HG02840 (cell line): Measurements from ENCODE around the gene AKAP5.

Experiments
- ATAC-seq: cut with Tn5 transposase; IDR thresholded peaks from one replicate; pipeline ENCODE4 v1.9.1; 2021; ENCODE audit warnings: mild to moderate bottlenecking, moderate library complexity, moderate number of reproducible peaks; ENCODE audit not compliant: unreplicated experiment, low FRiP score

AKAP5 gene, protein sequence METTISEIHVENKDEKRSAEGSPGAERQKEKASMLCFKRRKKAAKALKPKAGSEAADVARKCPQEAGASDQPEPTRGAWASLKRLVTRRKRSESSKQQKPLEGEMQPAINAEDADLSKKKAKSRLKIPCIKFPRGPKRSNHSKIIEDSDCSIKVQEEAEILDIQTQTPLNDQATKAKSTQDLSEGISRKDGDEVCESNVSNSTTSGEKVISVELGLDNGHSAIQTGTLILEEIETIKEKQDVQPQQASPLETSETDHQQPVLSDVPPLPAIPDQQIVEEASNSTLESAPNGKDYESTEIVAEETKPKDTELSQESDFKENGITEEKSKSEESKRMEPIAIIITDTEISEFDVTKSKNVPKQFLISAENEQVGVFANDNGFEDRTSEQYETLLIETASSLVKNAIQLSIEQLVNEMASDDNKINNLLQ

DNA sequence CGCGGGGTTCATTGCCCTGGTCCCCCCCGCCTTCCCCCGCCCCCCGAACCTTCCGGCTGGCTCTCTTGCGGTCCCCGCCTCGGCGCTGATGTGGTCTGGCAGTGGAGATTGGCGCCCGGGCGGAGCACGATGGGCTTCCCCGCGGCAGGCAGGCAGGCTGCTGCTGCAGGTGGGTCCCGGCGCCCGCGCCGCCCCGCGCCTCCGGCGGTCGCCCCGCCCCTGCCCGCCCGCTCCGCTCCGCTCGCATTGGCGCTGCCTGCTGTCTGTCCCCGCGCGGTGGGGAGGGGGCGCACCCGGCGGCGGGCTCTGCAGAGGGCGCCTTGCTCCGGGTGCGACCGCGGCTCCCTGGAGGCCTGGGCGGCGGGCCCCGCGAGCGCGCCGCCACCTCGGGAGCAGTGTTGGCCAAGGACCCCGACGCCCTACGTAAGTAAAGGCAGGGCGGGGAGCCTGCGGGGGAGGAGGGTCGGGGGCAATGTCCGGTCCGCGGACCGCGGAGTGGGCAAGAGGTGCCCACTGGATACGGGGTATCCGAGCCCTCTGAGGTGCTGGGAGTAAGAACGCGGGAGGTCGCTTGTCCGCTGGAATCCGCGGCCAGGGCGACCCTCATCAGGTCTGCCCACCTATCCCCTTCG, at the start of gene AKAP5:
TSS of gene AKAP5 (plus strand) at position 309 of the 632 bp plus-strand sequence. CDS start 2,896 bp downstream, outside the sequence.
- ATAC-seq = peak; percentile 57

DNA sequence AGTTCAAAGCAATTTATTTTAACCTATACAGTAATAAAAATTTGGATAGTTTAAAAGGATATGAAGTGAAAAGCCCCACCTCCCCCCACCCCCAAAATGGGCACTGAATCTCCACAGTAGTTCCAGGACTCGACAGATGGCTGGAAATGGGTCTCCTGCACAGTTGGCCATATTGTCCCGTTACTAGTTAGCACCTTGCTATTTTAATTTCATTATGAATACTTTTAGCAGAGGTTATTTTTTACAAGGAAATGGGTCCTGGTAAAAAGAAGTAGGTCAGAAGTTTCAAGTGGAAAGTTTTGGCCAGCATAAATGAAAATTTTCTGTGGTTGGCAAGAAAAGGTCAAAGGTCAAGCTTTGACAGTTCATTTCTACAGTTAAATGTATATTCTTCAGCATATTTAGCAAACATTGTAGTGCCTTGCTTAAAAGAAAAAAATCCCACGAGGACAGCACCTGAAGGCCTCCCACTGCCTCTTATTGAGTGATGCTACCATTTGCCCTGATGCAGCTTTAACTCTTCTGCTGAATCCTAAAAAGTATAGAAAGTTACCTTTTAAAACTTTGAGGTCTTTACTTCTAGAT, 48.9 kb upstream of the AKAP5 start:
- no peak for ATAC-seq

DNA sequence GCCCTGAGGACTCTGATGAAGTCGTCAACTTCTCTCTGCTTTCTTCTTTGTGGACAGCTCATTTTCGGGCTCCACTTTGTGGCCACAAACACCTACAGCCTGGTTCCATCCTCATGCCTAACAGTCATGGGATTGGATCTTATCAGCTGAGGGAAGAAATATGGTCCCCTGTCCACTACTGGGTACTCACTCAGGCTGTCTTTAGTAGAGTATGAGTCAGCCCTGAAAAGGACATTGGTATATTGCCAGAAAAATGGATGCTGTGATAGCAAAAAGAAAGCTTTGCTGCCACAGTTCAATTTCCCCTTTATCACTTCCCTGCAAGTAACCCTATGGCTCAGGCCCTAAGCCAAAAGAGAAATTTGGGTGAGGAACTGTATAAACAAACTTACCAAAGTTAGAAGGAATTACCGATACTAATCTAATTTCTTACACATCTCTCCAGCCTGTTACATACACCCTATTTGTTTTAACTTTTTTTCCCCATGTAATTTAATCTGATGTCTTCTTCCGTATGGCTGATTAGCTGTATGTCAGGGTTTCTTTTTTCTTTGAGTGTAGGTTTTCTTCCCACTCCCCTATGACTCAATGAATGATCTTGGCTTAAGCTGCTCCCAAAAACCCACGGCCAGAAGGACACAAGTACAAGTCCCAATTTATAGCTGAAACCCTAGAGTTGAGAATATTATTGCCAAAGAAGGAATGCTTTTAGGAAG, 48.1 kb upstream of the AKAP5 start:
- no peak for ATAC-seq

DNA sequence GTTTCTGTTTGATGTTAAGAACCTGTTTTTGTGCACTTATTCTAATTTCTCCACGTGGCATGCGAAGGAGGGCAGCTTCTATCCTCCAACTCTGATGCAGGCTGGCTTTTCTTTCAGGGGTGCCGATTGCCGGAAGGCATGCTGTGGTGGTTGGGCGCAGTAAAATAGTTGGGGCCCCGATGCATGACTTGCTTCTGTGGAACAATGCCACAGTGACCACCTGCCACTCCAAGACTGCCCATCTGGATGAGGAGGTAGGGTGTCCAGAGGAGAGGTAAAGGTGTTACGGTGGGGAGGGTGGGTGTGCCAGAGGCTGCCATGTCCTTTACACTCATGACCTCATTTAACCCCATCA, 47.6 kb upstream of the AKAP5 start:
- no peak for ATAC-seq

DNA sequence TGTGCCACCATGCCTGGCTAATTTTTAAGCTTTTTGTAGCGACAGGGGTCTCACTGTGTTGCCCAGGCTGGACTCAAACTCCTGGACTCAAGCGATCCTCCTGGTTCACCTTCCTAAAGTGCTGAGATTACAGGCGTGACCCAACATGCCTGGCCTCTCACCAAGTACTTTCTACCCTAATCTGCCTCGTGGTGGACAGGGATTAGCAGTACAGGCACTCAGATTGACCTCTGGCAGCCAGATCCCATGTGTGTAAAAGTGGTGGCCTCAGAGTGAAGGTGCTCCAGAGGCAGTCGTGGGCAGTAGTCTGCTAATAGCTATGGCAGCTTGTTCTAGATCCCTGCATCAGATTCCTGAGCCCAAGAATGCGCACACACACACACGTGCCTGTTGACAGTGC, 46.3 kb upstream of the AKAP5 start:
- no peak for ATAC-seq

DNA sequence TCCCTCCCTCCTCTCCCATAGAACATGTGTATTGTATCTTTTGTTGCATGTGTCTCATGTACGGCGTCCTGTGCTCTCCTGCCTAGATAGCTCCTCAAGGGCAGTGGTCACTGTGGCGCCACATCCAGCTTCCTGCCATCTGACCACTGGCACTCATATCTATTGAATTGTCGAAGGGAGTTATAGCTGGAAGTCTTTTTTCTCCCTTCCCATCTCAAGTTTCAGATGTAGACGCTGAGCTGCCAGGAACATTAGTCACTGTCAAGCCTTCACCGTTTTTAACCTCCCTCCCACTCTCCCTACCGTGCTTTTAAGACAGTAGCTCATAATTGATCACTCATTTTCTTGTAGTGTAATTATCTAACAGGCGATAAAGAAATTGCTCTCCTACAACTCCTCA, 44.1 kb upstream of the AKAP5 start:
- ATAC-seq = no peak

DNA sequence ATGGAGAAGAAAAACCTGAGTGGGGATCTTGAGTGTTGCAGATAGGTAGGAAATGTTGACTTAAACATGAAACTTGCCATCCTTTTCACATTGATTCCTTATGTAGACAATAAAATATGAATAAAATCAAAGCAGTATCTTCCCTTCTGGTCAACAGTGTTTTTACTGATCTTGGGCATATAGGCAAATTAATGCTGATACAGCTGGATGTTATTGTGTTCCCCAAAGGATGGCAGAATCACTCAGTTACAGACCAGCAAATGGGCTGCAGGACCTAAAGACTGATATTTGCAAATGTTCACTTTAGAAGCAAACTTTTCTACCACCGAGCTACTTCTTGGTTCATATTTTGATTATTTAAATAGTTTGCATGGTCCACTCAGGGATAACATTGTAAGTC, 43.3 kb upstream of the AKAP5 start:
- no peak for ATAC-seq

DNA sequence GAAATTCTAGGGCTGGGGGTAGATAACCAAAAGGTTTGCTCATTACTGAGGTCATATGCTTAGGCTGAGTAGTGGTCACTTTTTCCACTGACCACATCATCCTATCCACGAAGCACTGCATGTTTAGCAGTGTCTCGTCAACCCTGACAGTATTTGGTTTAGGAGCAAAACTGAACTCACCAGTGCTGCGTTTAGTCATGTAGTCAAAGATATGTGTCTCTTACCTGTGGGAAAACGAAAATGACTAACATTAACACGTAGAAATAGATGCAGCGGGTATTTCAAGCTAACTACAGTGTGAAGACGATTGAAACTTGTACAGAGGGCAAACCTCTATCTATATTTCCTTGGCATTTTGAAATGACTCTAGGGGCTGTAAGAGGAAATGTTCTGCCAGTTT, 42.5 kb upstream of the AKAP5 start:
- ATAC-seq = no peak

DNA sequence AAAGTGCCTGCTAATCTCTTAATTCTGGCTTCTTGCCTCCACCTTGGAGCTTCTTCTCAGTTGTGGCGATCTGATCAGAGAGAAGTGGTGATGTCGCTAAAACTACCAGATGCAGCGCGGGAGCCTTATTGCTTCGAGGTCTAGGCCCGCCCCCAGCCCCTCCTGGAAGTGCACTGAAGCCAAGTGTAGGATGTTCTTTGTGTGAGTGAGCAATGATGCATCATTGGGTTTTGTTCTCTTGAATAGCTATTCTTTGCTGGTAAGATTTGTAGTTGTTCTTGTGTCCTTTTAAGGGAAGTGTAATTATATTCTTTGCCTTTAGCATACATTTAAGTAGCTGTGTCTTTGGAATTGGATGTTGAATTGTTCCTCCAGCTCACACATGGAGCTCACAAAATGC, 41.3 kb upstream of the AKAP5 start:
- no peak for ATAC-seq

DNA sequence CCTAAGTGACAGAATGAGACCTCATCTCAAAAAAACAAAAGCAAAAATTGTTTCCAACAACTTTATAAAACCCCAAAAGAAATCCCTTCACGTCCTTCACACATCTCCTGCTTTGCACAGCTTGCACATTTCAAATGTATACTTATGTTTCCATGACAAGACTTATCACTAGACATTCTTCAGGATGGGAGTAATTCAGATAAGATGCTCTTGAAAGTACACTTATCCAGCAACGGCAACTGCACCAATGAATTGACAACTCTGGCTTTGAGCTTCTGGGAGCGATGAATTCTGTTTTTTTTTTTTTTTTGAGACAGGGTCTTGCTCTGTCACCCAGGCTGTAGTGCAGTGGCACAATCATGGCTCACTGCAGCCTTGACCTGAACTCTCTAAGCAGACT, 30.8 kb upstream of the AKAP5 start:
- ATAC-seq = no peak

DNA sequence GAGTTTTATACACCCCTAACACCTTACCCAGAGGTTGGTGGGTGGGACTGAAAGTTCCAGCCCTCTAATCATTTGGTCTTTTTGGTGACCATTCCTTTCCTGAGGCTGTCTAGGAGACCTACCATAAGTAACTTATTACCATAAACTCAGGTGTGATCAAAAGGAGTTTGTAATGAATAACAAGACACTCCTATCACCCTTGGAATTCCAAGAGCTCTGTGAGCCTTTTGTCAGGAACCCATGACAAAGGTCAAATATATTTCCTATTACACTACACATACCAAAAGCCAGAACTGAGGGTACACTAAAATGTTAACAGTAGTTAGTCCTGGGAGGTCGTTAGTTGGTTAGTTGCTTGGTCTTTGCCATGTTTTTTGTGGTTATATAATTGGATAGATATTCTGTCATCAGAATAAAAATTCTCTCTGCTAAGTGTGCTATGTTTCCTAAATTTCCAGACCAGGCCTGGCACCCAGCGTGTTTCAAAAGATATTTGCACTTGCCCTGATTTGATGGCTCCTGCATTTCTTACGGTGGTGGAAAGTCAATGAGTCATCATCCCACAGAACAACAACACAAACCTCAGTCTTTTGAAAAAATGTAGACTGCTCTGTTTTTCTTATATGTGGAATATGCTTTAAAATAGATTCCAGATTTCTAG, 27.0 kb upstream of the AKAP5 start:
- ATAC-seq = no peak

DNA sequence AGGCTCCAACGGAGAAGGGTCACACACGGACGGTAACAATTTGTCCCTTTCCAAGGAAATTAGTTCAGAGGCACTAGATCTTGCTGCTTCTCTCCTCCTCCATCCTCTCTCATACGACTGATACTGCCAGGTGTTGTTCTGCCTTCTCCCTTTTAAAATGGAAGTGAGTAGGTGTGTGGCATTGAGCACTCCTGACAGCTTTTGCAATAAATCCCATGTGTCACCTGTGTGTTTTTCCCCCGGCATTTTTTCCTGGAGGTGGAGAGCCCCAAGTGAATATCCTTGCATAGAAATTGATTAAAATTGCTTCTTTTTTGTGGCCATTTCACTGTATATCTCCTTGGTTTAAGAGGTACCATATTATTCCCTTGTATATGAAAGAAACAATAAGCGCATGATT, 26.2 kb upstream of the AKAP5 start:
- ATAC-seq = no peak

DNA sequence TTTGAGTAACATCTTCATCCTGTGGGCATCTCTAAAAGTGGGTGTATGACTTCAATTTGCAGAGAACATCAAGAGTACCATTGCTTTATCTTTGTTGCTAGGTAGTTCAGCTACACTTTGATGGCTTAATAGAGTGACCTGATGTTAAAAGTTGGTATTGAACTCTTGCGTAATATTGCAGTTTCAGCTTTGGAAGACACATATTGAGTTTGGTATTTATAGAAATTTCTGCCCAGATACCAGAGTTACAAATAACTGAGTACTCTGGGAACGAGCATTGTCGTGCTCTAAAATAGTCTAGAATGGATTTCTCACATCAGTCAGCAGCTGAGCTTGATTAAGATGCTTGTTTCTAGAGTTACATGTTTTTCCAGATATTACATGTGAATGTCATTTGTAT, 24.8 kb upstream of the AKAP5 start:
- no peak for ATAC-seq

DNA sequence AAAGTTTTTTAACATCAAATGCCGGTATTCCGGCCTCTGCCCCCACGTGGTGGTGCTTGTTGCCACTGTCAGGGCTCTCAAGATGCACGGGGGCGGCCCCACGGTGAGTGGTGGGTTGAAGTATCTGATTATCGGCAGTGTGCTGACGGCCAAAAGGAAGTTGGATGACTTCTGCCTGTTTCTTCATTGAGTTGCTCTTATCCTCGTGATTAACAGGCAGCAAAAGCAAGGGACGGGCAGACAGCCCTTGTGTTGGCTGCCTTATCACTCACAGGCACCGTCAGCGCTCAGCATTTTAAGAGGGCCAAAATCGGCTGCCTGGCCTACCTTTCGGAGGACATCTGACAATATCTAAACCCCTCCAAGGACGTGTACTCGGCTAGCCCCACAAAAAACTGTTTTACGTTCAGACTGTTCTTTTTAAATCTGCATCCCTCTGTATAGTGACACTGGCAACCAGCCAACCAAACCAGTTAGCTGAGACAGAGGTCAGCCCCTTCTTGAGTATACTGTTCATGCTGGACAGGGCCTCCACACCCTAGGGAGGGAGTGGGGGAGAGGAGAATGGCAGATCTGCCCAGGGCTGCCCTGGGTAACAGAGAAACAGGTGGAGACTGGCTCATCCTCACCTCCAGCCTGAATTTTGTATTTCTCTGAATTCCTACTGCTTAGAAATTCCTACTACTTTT, 22.9 kb upstream of the AKAP5 start:
- no peak for ATAC-seq

DNA sequence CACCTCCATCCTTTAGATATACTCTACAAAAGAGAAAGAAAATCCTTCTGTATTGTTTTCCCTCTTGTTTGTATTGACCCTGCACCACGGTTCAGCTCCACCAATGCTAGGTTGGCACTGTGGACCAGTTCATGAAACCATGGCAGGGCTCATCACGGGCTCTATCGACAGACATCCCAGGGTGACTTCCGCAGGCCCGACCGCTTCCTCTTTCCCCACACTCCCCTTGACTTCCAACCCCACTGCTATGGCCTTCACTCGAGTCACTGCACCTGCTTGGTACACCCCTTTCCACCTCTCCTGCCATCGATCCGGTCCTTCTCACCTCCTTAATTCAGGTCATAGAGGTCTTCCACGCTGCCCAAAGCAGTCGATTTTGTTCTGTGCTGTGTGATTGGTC, 21.2 kb upstream of the AKAP5 start:
- no peak for ATAC-seq

DNA sequence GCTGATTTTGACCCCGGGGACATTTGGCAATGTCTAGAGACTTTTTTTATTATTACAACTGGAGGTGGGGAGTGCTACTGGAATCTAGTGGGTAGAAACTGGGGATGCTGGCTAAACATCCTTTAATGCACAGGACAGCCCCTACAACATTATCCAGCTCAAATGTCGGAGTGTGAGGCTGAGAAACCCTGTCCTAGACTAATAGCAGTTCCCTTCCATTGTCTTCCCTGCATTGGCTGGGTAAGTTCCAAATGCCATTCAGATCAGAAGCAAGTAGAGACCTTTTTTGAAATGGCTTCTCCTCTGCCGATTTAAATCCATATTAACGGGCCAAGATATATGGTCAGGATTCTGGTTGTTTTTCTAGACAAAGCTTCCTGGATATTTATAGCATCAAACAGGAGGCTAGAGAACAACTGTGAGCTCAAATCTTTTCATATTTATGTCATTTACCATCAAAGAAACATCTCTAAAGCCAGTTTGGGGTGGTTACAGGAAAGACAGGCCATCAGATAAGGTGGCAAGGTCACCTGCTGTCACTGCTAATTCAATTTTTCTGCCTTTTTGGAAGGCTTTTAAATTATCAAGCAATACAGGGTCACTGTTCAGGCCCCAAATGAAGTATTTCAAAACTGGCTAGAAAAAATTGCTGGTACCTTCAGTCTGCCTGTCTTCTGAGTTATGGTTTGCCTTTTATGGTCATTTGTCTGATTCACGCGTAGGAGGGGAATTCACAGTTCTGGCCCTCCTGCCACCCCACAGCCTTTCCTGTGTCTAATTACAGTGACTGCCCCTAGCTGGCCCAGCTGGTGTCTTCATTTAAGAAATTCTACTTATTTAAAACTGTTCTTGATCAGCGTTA, 20.1 kb upstream of the AKAP5 start:
- ATAC-seq = peak; percentile 92

DNA sequence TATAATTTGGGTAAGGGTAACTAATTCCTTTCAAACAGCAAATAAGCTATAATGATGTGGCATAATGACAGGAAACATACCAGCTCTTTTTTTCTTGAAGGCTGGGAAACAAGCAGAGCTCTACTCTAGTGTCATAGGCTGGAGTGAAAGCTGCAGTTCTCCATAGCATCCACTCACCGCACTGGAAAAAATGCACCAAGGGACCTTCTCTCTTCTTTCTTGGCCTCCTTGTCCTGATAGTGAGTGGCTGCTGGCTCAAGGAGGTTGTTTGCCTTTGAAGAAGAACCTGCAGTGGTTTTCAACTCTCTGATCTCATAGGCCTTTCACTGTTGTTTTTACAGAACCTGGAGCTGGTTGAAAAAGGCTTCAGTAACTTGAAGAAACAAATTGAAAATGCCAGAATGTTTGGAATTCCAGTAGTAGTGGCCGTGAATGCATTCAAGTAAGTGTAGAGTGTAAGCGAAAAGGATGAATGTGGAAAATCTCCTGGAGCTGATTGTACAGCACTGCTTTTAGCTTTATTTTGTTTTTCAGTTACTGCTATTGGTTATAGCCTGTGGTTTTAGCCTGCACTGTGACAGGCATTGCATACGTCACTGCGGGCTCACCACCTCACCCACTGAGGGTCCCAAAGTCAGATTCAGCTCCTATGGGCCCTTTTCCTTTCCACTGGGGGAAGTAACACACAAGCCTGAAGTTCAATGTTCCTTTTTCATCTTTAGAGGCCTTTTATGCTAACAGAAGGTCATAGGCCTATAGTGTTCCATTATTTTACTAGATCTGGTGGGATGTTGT, 17.2 kb upstream of the AKAP5 start:
- ATAC-seq = no peak

DNA sequence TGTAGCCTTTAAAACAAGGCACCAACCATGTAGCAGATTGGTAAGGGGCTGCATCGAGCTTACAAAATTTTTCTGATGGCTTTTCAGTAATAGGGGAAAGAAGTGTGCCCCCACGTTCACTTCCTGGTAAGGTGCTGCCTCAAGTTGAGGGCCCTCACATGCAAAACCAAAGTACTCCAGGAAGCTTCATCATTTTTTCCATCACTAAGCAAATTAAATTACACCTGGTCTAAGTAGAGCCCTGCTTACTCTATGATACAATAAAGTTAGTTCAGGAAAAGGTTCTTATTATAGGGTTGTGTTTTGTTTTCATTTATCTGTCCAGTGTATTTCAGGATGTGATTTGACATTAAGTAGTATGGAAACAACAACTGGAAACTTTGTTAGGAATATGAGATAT, 15.0 kb upstream of the AKAP5 start:
- no peak for ATAC-seq
